HG03575 (cell line): Measurements from ENCODE around the gene MYEOV.
A peak's percentile ranks its signal among the peaks of the same experiment; 100 is the strongest.

Experiments used
- ATAC-seq: cut with Tn5 transposase; IDR thresholded peaks from one replicate; pipeline ENCODE4 v1.9.1; 2021; ENCODE audit not compliant: unreplicated experiment, insufficient number of reproducible peaks, low FRiP score; ENCODE audit errors: extremely low read depth

The MYEOV gene

DNA sequence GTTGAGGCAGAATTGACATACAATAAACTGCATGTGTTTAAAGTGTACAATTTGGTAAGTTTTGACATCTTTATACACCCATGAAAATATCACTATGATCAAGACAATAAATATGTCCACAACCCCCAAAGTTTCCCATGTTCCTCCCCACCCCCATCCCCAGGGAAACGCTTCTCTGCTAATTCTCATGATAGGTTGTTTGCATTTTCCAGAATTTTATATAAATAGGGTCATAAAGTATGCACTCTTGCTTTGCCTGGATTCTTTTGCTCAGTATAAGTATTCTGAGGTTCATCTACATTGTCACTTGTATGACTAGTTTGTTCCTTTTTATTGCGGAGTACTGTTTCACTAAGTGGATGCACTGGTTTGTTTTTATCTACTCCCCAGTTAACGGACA lies 35.6 kb downstream of the MYEOV start:
- no peak for ATAC-seq

DNA sequence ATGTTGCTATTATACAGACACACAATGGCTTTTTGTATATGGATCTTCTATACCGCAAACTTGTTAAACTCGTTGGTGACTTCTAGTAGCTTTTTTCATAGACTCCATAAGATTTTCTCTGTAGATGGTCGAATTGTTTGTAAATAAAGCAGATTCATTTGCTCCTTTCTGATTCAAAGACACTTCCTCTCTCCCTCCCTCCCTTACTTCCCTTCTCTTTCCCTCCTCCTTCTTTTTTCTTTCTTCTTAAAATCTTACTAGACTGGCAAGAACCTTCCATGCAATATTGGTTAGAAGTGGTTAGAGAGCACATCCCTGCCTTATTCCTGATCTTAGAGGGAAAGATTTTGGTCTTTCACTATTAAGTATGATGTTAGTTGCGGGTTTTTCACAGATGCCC lies 36.4 kb downstream of the MYEOV start:
- ATAC-seq = no peak

DNA sequence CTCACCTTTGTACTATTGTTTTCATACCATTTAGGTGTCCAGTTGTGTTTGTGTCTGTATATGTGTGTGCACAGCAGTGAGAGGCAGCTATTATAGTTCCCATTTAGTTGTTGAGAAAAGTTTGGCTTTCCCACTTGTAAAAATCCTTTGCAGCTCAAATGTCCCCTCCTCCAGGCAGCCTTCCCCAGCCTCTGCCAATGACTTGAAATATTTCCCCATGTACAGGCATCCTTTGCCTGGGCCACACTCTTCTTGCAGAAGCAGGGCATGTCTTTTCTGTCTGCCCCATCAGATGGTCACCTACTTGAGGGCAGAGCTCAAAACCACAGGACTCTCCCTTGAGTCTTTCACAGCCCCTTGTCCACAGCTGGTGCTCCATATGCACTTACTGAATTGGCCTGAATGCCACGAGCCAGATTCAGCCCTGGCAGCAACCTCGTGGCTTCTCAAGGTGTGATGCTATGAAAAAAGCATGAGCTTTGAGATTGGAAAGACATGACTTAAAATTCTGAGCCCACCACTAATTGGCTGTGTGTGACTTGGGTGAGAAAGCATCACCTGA lies 39.3 kb downstream of the MYEOV start:
- no peak for ATAC-seq

DNA sequence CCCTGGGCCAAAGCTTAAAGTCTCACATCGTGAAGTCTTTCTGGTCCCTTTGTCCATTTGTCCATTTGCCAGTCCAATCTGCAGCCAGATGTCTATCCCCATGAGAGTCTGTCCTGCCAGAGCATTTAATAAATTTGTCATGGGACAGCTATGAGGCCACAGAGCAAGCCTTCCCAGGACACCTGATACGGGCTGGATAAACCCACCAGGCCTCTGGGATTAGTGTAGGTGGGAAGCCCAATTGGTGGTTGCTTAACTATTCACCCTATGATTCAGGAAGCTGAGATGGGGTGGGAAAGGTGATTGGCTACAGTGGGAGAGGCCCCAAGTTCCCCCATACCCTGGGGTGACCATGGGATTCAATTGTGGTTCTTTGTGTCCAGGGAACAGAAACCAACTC lies 39.9 kb downstream of the MYEOV start:
- no peak for ATAC-seq

DNA sequence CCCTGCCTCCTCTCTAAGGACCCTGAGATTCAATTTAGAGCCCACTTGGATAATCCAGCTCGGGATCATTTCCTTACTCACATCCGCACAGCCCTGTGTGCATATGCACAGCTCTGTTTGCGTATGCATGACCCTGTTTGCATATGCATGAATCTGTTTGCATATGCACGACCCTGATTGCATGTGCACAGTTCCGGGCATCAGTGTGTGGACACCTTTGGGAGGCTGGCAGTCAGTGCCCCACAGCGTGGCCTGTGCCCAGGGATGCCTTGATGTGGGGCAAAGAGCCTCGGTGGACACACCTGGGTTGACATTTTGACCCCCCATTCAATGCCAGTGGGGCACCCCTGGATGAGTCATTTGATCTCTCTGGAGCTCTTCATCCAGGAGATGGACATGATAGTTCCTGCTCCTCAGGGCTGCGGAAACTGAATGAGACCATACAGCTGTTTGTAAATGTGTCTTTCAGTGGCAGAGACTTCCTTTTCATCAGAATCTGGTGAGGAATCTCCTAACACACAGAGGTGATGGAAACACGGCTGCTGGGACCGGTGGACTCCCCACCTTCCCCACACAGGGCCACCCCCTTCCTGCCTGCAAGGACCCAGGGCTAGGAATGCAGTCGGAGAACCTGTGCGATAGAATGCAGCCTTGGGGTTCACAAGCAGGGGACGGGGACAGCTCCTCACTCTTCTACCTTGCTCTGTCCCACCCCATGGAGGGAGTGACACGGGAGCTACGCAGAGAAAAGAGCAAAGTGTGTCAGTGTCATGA lies 41.2 kb downstream of the MYEOV start:
- ATAC-seq = no peak

DNA sequence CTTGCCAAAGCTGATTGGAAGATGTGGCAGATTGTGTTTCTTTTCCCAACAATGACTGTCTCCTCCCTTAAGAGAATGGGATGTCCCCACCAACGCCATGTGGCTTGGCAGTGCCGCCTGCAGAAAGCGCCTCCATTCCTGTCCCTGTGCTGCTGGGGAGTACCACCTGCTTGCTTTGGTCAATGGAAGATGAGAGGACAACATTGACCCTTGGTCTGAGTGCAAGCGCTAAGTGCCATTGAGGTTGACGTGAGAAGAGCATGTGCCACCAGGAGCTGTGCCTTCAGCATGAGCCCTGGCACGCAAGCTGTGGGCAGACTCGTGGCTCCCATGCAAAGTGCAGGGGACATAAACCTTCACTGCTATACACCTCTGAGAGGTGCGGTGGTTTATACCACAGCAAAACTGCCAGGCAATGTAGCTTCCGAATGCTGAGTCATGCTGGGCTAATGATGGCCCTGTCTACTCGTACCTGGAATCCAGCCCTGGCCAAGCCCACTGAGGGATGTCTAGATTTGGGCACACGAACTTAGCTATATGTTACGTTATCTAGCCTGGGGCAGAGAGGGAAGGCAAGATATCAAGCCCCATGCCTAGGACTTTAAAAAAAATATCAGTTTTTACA lies 41.9 kb downstream of the MYEOV start:
- no peak for ATAC-seq

DNA sequence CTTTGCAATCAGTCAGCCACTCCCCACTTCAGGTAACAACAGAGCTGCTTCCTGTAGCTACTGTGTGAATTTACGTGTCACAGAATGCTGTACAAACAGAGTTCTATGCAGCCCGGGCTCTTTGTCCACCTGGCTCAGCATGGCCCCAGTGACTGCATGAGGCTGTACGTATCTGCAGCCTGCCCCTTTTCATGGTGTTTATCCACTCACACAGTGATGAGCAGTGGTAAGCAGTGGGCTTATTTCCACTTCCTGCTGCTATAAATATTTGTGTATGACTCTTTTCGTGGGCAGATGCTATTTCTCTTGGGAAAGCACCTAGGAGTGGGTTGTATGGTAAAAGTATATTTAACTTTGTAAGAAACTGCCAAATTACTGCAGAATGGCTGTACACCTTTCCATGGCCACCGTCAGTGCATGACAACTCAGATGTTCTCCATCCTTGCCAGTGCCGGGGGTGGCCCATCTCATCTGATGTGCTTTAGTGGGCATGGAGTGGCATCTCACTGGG lies 43.3 kb downstream of the MYEOV start:
- ATAC-seq = peak; percentile 60

DNA sequence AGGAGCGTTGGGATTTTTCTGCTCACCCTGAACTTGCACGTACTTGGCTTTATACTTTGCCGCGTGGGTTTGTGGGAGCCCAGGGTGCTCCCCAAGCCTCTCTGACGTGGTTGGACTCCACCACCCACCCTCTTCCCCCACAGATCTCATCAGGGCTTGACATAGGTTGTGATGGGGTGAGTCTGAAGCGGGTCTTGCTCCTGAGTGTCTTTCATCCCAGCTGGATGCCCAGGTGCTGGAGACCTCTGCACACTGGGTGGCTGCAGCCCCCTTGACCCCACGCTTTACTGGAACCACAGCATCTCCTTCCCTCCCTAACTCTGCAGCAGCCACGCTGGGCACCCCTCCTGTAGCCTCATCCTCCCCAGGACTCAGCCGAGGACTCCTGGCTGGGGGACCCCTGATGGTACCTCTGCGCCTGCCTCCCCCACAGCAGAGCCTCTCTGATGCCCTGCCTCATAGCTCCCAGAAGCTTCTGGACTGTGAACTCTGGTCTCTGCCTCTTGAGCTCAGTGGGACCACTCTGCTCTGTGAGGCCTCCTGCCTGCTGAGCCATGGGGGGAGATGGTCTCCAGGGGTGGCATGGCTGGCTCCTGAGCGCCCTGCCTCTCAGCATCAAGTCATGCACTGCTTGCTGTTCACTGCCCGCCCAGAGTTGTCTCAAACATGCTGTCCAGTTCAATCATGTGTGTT lies 45.2 kb downstream of the MYEOV start:
- no peak for ATAC-seq

DNA sequence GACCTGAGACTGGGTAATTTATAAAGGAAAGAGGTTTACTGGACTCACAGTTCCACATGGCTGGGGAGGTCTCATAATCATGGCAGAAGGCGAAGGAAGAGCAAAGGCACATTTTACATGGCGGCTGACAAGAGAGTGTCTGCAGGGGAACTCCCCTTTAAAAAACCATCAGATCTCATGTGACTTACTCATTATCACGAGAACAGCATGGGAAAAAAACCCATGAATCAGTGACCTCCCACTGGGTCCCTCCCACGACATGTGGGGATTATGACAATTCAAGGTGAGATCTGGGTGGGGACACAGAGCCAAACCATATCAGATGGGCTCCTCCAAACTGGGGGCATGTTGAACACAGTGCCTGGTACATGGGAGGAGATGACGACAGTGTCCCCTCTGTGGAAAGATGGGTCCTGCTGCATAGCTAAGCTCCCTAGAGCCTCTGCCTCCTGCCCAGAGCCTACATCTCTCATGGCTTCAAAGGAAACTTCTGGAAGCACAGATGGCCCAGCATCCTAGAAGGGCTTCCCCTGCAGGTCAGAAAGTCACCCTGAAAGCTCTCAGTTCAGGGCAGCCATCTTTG lies 46.1 kb downstream of the MYEOV start:
- no peak for ATAC-seq

DNA sequence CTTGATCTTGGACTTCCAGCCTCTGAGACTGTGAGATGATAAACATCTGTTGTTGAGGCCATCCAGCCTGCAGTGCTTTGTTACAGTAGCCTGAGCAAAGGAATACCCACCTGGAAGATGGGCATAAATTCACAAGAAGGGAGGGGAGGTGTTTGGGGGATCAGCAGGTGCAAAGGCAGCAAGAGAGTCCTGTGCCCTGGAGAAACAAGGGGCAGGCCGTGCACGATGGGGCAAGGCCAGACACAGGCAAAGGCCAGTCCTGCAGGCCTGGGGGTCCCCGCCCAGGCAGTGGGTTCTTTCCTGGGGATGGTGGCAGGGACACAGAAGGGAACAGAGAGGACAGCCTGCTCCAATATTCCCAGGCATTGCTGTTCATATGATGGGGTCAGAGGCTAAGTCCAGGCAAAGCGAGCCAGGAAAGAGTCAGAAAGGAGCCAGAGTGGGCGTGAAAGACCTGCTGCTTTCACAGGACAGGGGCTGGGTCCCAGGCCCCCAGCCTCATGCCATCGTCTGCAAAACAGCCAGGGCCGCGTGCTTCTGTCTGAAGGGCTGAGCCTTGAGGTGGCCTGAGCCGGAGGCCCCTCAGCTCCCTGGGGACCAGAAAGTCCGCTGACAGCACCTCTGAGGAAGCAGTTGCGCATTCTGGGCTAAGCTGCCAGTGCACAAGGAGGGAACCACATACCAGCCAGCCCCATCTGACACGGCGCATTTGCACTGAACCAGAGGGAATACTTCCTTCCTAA lies 48.8 kb downstream of the MYEOV start:
- ATAC-seq = no peak

DNA sequence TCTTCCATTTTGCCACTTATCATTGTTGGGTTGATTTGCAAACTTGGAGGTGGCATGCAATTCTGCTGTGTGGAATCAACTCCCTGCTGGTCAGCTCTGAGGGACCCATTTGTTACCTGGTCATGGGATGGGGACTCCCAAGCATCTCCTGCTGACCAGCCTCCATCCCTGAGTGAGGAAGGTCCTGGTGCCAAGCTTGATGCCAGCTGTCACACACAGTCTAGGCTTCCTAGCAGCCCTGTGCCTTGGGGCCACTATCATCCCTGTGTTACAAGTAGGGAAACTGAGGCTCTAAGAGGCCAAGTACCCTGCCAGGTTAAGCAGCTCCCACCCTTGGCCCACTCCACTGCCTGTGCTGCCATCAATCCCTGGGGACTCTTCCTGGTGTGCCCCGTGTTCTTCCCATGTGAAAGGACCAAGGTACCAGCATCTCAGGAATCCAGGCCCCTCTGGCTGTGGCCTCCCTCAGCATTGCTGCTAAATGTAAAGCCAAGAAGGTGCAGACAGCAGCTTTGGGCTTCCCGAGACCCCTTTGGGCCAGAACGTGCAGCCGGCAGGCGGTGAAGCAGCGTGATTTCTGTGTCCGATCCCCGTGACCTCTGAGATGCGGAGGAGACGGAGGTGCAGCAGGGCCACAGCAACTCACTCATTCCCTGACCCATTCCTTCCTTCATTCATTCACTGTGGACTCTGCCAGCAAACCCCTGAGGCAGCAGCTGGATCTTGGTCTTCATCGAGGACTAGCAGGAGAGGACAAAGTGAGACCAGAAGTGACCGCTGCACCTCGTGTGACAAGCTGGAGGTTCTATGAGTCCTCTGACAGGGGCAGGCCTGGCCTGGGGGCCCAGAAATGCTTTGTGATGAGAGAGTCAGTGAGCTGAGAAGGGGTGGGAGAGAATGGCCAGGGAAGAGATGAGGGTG lies 49.7 kb downstream of the MYEOV start:
- ATAC-seq = no peak

DNA sequence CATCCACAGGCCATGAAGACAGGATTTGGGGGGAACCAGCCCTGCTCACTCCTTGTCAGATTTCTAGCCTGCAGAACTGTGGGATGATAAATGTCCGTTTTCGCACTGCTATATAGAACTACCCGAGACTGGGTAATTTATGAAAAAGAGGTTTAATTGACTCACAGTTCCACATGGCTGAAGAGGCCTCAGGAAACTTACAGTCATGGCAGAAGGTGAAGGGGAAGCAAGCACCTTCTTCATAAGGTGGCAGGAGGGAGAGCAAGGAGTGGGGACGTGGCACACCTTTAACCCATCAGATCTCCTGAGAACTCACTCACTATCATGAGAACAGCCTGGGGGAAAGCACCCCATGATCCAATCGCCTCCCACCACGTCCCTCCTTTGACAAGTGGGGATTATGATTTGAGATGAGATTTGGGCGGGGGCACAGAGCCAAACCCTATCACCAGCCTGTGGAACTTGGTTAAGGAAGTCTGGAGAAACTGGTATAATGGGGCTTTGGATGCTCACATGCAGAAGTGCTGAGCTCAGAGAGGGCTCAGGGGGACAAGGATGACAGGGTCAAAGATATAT lies 50.7 kb downstream of the MYEOV start:
- no peak for ATAC-seq
